RWPE2 (cell line): Measurements from ENCODE around the gene C13orf42.

Experiments
- ATAC-seq: fragments of 200-7000 bp; cut with Tn5 transposase; 3 replicates; pipeline ENCODE4 v1.9.1; 2021; ENCODE audit warnings: low read depth
- DNase-seq: peaks from one replicate; pipeline ENCODE4 v3.0.0-alpha.2; 2020; ENCODE audit warnings: low spot score
- H3K27ac ChIP-seq: fragments of 450-650 bp; 2 replicates; pipeline ENCODE4 v1.5.1; 2017; ENCODE audit warnings: mild to moderate bottlenecking; ENCODE audit not compliant: poor library complexity, severe bottlenecking
- H3K27me3 ChIP-seq: fragments of 250-450 bp; sonication (Bioruptor Pico); 2 replicates; pipeline ENCODE4 v1.5.1; 2021; ENCODE audit warnings: mild to moderate bottlenecking, moderate library complexity; ENCODE audit not compliant: insufficient read depth, poor library complexity, severe bottlenecking
- H3K36me3 ChIP-seq: fragments of 250-450 bp; sonication (Bioruptor Pico); 2 replicates; pipeline ENCODE4 v1.5.1; 2020; ENCODE audit warnings: low read depth, mild to moderate bottlenecking, moderate library complexity
- H3K4me1 ChIP-seq: fragments of 250-450 bp; sonication (Bioruptor Pico); 2 replicates; pipeline ENCODE4 v1.5.1; 2021; ENCODE audit warnings: mild to moderate bottlenecking, moderate library complexity; ENCODE audit not compliant: insufficient read depth, poor library complexity, severe bottlenecking
- H3K4me3 ChIP-seq: fragments of 250-450 bp; sonication (Bioruptor Pico); 2 replicates; pipeline ENCODE4 v1.5.1; 2021; ENCODE audit warnings: mild to moderate bottlenecking, moderate library complexity; ENCODE audit not compliant: severe bottlenecking
- H3K9me3 ChIP-seq: fragments of 250-450 bp; sonication (Bioruptor Pico); 2 replicates; pipeline ENCODE4 v1.5.1; 2021; ENCODE audit warnings: mild to moderate bottlenecking, moderate library complexity; ENCODE audit not compliant: severe bottlenecking
- TF ChIP-seq, protein P1 (sequence below): fragments of 450-650 bp; IDR thresholded peaks from one replicate; pipeline ENCODE4 v1.5.1; 2017; ENCODE audit warnings: mild to moderate bottlenecking, moderate library complexity; ENCODE audit not compliant: poor library complexity, severe bottlenecking

C13orf42 gene

DNA sequence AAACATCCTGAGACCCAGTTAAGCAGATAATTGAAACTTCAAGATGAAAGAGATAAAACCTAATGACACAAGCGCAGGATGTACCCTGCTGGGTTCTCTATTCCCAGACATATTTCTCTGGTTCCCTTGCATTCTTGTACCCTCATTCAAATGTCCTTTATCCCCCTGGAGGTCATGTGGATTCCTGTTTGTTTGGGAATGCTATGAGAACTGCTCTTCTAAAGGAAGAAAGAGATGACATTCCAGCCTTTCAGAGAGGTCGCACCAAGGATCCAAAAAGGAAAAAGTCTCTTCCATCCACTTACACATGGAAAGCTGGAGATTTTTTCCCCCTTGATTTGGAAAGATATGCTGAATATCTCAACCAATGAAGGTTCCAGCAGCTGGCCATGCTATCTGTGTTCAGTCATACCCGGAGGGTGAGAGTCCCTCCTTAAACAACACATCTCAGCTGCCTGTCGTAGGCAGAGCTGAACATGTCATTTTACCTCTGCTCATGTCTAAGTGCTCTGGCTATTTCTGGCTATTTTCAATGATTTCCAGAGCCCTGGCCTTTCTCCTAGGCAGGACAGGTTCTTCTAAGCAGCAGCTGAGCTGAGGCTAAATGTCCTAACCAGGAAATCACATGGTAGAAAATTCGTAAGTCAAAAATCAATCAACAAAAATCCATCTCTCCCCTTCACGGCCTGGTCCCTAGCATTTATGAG is 52.5 kb downstream of the C13orf42 start:
- DNase-seq, result no peak
- Histone ChIP-seq H3K27me3 (no peaks in the 10 kb centered on the region), H3K9me3 (no peaks in the 10 kb centered on the region), H3K27ac (no peak overlapping the region), H3K4me1 (no peaks in the 10 kb centered on the region), H3K36me3 (no peaks in the 10 kb centered on the region), H3K4me3 (no peak overlapping the region)
- no peak for ATAC-seq
- TF ChIP-seq, protein P1, sequence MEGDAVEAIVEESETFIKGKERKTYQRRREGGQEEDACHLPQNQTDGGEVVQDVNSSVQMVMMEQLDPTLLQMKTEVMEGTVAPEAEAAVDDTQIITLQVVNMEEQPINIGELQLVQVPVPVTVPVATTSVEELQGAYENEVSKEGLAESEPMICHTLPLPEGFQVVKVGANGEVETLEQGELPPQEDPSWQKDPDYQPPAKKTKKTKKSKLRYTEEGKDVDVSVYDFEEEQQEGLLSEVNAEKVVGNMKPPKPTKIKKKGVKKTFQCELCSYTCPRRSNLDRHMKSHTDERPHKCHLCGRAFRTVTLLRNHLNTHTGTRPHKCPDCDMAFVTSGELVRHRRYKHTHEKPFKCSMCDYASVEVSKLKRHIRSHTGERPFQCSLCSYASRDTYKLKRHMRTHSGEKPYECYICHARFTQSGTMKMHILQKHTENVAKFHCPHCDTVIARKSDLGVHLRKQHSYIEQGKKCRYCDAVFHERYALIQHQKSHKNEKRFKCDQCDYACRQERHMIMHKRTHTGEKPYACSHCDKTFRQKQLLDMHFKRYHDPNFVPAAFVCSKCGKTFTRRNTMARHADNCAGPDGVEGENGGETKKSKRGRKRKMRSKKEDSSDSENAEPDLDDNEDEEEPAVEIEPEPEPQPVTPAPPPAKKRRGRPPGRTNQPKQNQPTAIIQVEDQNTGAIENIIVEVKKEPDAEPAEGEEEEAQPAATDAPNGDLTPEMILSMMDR, result no peak

DNA sequence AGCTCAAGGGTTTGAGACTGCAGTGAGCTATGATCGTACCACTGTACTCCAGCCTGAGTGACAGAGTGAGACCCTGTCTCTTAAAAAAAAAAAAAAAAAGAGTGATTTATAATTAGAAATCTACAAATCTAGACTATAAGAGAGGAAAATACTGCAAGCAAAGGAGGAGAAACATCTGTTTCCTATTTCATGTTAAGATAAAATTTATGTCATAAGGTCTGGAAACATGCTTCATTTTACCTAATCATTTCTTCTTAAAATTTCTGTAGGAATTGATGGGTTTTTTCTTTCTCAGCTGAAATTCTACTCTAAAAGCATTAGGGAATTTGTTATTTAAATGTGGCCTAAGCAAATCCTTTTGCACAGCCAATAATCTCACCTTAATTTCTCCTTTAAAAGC is 53.2 kb downstream of the C13orf42 start:
- DNase-seq (no peak), ATAC-seq (no peak)
- Histone ChIP-seq H3K27ac (no peak overlapping the region), H3K9me3 (no peaks in the 10 kb centered on the region), H3K36me3 (no peaks in the 10 kb centered on the region), H3K4me3 (no peak overlapping the region), H3K27me3 (no peaks in the 10 kb centered on the region), H3K4me1 (no peaks in the 10 kb centered on the region)
- TF ChIP-seq, protein P1, result no peak

DNA sequence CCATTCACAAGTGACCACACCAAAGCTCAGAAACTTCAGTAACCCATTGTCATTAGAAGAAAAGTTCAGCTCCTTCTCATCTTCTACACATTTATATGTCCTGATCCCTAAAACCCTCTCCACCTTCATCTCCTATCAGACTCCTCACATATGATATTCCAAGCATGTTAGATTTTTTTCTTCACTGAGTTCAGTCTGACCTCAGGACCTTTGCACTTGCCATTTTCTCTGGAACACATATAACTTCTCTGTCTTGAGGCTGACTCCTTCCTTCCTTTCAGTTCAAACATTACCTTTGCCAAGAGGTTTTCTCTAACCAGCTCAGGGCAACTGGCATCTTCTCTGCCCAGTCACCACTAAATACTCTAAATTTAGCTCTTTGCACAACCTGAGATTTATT is 54.1 kb downstream of the C13orf42 start:
- Histone ChIP-seq H3K9me3 (no peaks in the 10 kb centered on the region), H3K4me1 (no peaks in the 10 kb centered on the region), H3K27me3 (no peaks in the 10 kb centered on the region), H3K27ac (no peak overlapping the region), H3K36me3 (no peaks in the 10 kb centered on the region), H3K4me3 (no peak overlapping the region)
- TF ChIP-seq, protein P1, result no peak
- ATAC-seq (no peak), DNase-seq (no peak)

DNA sequence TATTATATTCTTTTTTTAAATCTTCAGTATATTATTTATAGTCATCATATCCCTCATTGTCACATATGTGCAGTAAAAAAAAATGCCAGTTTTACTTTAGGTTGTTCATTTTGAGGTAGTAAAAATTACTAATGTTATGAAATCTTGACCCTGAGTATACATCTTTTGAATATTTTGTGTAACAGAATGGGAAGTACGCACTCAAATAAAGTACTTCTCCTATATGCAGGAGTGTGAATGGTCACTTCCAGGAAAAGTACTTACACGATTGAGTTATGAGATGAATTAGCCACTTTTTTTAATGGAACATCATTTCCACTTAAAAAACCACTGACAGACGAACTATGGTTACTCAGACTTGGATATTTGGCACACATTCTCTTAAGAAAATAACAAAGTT is 58.5 kb downstream of the C13orf42 start:
- Histone ChIP-seq H3K9me3 (no peaks in the 10 kb centered on the region), H3K4me1 (no peaks in the 10 kb centered on the region), H3K4me3 (no peak overlapping the region), H3K27ac (no peak overlapping the region), H3K27me3 (no peaks in the 10 kb centered on the region), H3K36me3 (no peaks in the 10 kb centered on the region)
- no peak for ATAC-seq
- no peak for DNase-seq
- TF ChIP-seq, protein P1, result no peak
